ENCODE results near the gene TMEM171.

The TMEM171 gene

GRCh38 chr5:73095564-73096238 lies 24.7 kb upstream of the TMEM171 start:
- no peak for DNase-seq (ENCODE audit: low spot score)
- H3K27ac ChIP-seq = no peak overlapping the region
- CTCF ChIA-PET = interaction anchor here (0.6 to 2.1 kb wide), 5 partner anchors 12 to 1813 kb away, joined by 3 to 11 read pairs (median 3); no protein-coding TSS in a partner anchor
- no peak for TF ChIP-seq CTCF (conservative IDR thresholded peaks at IDR 0.05; ENCODE audit: low read depth)
- POLR2A ChIA-PET (ENCODE audit: low non-redundant PET) = no interaction called here

GRCh38 chr5:73096239-73096575 lies 24.2 kb upstream of the TMEM171 start:
- ChIA-PET CTCF (interaction anchor here (0.6 to 2.1 kb wide), 4 partner anchors 13 to 591 kb away, joined by 3 to 11 read pairs (median 4); no protein-coding TSS in a partner anchor), POLR2A (ENCODE audit: low non-redundant PET) (no interaction called here)
- no peak for DNase-seq (ENCODE audit: low spot score)
- TF ChIP-seq CTCF (conservative IDR thresholded peaks at IDR 0.05; ENCODE audit: low read depth) = no peak
- H3K27ac ChIP-seq = no peak overlapping the region

- no peak for DNase-seq (ENCODE audit: low spot score)
- no peak overlapping the region for H3K27ac ChIP-seq
- TF ChIP-seq CTCF (conservative IDR thresholded peaks at IDR 0.05; ENCODE audit: low read depth) = no peak
- ChIA-PET POLR2A (ENCODE audit: low non-redundant PET) (interaction anchor here (0.7 kb wide), 1 partner anchor 300 kb away, joined by 3 read pairs; no protein-coding TSS in a partner anchor), CTCF (interaction anchor here (0.5 to 1.1 kb wide), 2 partner anchors 96 to 353 kb away, joined by 3 to 6 read pairs; no protein-coding TSS in a partner anchor)
Measured at GRCh38 chr5:73097740-73098139, 22.6 kb upstream of the TMEM171 start.

- CTCF ChIA-PET = interaction anchor here (0.6 kb wide), 2 partner anchors 841 to 881 kb away, joined by 3 to 6 read pairs; no protein-coding TSS in a partner anchor
- DNase-seq (ENCODE audit: low spot score) = no peak
Measured at GRCh38 chr5:73100109-73100508, 20.3 kb upstream of the TMEM171 start.

GRCh38 chr5:73103870-73104299 lies 16.5 kb upstream of the TMEM171 start:
- CTCF ChIA-PET = interaction anchor here (1.0 kb wide), 1 partner anchor 98 kb away, joined by 3 read pairs; no protein-coding TSS in a partner anchor
- no peak for DNase-seq (ENCODE audit: low spot score)
- POLR2A ChIA-PET (ENCODE audit: low non-redundant PET) = no interaction called here

More at GRCh38 chr5:73100109-73100508, 20.3 kb upstream of the TMEM171 start:
- POLR2A ChIA-PET (ENCODE audit: low non-redundant PET) = no interaction called here
- no peak overlapping the region for H3K27ac ChIP-seq
- TF ChIP-seq CTCF (conservative IDR thresholded peaks at IDR 0.05; ENCODE audit: low read depth) = no peak

GRCh38 chr5:73104326-73104725 lies 16.0 kb upstream of the TMEM171 start:
- DNase-seq (ENCODE audit: low spot score) = no peak
- TF ChIP-seq CTCF (conservative IDR thresholded peaks at IDR 0.05; ENCODE audit: low read depth) = no peak
- POLR2A ChIA-PET (ENCODE audit: low non-redundant PET) = no interaction called here
- CTCF ChIA-PET = interaction anchor here (1.0 to 1.1 kb wide), 2 partner anchors 97 to 111 kb away, joined by 3 to 4 read pairs; no protein-coding TSS in a partner anchor
- H3K27ac ChIP-seq = no peak overlapping the region

More at GRCh38 chr5:73103870-73104299, 16.5 kb upstream of the TMEM171 start:
- no peak for TF ChIP-seq CTCF (conservative IDR thresholded peaks at IDR 0.05; ENCODE audit: low read depth)
- H3K27ac ChIP-seq = no peak overlapping the region
